Measurements from ENCODE around the gene ZXDC. TPM values are rescaled to one million over a fixed set of nuclear protein-coding genes. Genes with fewer than 3 reads are reported as not detected.

The ZXDC gene
- total and polyA plus RNA-seq, 8 donors: 30.1 to 40.8 (median 35.5) TPM

GRCh38 chr3:126491221-126492013 is 15.7 kb upstream of the ZXDC start:
- no peak for TF ChIP-seq CTCF (IDR thresholded peaks at IDR 0.05)
- H3K27ac ChIP-seq: no peak overlapping the region
- H3K27me3 ChIP-seq: no peaks in the 10 kb centered on the region
- no peaks in the 10 kb centered on the region for H3K9me3 ChIP-seq
- H3K4me1 ChIP-seq: peaks cover 0 to 24% of the 10 kb centered on the region in 2 donors
- peak in 1 of 4 donors; percentile 70 for DNase-seq
- ATAC-seq: no peak
- no peak overlapping the region for H3K4me3 ChIP-seq
- H3K36me3 ChIP-seq: no peaks in the 10 kb centered on the region
- intact Hi-C loops (cut with DNase I): no loop called here

GRCh38 chr3:126490619-126491018 is 14.9 kb upstream of the ZXDC start:
- intact Hi-C loops (cut with DNase I): no loop called here
- Histone ChIP-seq H3K27me3 (no peaks in the 10 kb centered on the region), H3K27ac (no peak overlapping the region), H3K36me3 (no peaks in the 10 kb centered on the region), H3K4me1 (peaks cover 0 to 24% of the 10 kb centered on the region in 2 donors), H3K4me3 (no peak overlapping the region), H3K9me3 (no peaks in the 10 kb centered on the region)
- no peak for ATAC-seq
- DNase-seq: peak in 1 of 4 donors; percentile 10
- no peak for TF ChIP-seq CTCF (IDR thresholded peaks at IDR 0.05)

- no peak for TF ChIP-seq CTCF (IDR thresholded peaks at IDR 0.05)
- no peaks in the 10 kb centered on the region for H3K36me3 ChIP-seq
- H3K4me3 ChIP-seq: no peak overlapping the region
- intact Hi-C loops (cut with DNase I): no loop called here
- H3K9me3 ChIP-seq: no peaks in the 10 kb centered on the region
- H3K27ac ChIP-seq: no peak overlapping the region
- H3K27me3 ChIP-seq: no peaks in the 10 kb centered on the region
- peaks cover 0 to 24% of the 10 kb centered on the region in 2 donors for H3K4me1 ChIP-seq
- ATAC-seq (no peak), DNase-seq (peak in 1 of 4 donors; percentile 51)
Measured at GRCh38 chr3:126488886-126489569, 13.3 kb upstream of the ZXDC start.

DNA sequence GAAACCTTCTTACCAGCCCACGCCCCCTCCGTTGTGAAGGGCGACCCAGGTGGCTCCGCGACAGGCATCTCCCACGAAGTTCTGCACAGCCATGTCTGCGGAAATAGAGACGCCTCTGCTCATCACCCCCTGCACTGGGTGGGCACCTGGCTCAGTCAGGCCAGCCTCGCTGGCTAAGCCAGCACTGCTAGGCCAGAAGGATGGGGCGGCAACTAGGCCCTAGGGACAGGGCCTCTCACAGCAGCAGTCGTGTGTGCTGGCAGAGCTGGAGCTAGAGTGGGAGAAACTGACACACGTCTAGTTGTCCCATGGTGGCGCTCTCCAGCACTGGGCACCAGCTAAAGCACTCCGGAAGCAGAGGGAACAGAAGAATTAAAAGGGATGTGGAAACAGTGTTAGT is 12.5 kb upstream of the ZXDC start:
- no peaks in the 10 kb centered on the region for H3K27me3 ChIP-seq
- H3K4me3 ChIP-seq: no peak overlapping the region
- peaks cover 0 to 24% of the 10 kb centered on the region in 2 donors for H3K4me1 ChIP-seq
- H3K27ac ChIP-seq: peak overlapping the region in 1 of 2 donors; percentile 41
- ATAC-seq: no peak
- no peaks in the 10 kb centered on the region for H3K36me3 ChIP-seq
- TF ChIP-seq CTCF (IDR thresholded peaks at IDR 0.05): no peak
- intact Hi-C loops (cut with DNase I): no loop called here
- DNase-seq: peak in 1 of 4 donors; percentile 56
- H3K9me3 ChIP-seq: no peaks in the 10 kb centered on the region

DNA sequence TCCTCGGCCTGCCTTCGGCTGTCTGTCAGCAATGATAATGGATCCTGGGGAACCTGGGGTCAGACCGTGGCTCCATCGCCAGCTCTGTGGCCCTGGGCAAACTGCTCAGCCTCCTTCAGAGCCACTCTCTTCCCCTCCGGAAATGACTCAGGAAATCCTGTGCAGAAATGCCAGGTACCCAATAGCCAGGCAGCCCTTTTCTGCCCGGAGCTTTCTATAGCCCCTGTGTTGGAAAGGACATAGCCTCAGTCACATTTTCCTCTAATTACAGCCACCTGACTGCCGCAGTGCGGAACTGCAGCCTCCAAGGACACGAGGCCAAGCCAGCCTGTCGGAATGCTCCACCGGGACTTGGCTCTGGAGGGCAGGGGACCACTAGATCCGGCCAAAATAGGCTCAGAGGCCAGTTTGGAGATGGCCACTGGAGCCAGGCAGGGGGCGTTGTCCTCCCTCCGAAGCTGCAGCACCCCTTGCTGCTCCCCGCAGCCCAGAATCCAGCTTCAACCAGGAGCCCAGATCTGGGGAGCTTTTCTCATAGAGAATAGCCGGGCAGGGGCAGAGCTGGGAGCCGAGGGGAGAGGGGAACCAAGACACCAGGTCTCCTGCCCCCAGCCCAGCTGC is 11.6 kb upstream of the ZXDC start:
- DNase-seq (peak in 1 of 4 donors; percentile 77), ATAC-seq (peak; percentile 45)
- peak in 1 of 2 donors; percentile 14 for TF ChIP-seq CTCF (IDR thresholded peaks at IDR 0.05)
- intact Hi-C loops (cut with DNase I): no loop called here
- no peaks in the 10 kb centered on the region for H3K9me3 ChIP-seq
- peak overlapping the region in 1 of 2 donors; percentile 41 for H3K27ac ChIP-seq
- no peaks in the 10 kb centered on the region for H3K27me3 ChIP-seq
- no peaks in the 10 kb centered on the region for H3K36me3 ChIP-seq
- no peak overlapping the region for H3K4me3 ChIP-seq
- peaks cover 0 to 24% of the 10 kb centered on the region in 2 donors for H3K4me1 ChIP-seq
